GM12891 (cell line): ENCODE measurements around the gene LRRC74B.

Source experiments
- POLR2A ChIP-seq: IDR thresholded peaks from 2 replicates; pipeline ENCODE4 v1.6.1; 2011; ENCODE audit warnings: low read depth, low read length, control low read depth
- POLR2AphosphoS5 ChIP-seq: IDR thresholded peaks from 2 replicates; pipeline ENCODE4 v1.6.1; 2011; ENCODE audit warnings: low read depth, low read length, control low read depth
- POU2F2 ChIP-seq: IDR thresholded peaks from 2 replicates; pipeline ENCODE4 v1.6.1; 2011; ENCODE audit warnings: low read depth, mild to moderate bottlenecking, control low read depth, low read length, moderate library complexity
- TAF1 ChIP-seq: IDR thresholded peaks from 2 replicates; pipeline ENCODE4 v1.6.1; 2011; ENCODE audit warnings: low read depth, low read length, control low read depth

DNA sequence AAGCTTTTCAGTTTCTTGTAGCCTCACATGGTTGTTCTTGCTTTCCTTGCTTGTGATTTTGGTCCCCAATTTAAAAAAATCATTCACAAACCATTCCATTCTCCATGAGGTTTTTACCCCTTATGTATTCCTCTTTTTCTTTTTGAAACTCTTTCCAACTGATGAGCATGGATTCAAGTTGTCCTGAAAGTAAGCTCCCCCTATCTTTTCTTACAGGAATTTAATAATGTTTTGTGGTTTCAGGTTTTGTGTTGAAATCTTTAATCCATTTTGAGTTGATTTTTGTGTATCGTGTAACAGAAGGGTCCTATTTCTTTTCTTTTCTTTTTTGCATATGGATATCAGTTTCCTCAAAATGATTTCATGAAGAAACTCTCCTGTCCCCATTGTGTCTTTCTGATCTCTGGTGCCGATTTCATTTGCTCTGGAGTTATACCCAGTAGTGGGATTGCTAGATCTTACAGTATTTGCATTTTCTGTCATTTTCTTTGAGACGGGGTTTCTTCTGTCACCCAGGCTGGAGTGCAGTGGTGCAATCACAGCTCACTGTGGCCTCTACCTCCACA lies 58.5 kb downstream of the LRRC74B start:
- TF ChIP-seq POLR2AphosphoS5 (no peak), TAF1 (no peak), POLR2A (no peak), POU2F2 (no peak)
